Activated naive CD4-positive, alpha-beta T cell treated with anti-CD3 and anti-CD28 coated beads, Interleukin-2, amount 10 ng/mL, durations not matched to agents 7 days and 5 days (primary cell): ENCODE results near the gene SEC22B.
"Not testable (repeated sequence)": the region's sequence is repeated elsewhere in the genome, so short reads cannot be mapped to it uniquely, and the experiment has no call there.

Experiments
- CTCF ChIA-PET: fragments of 350-600 bp; sonication (Branson Sonifier 250); formaldehyde crosslinking; loops from one replicate; lab custom pipeline; 2021; ENCODE audit warnings: antibody characterized with exemption; lab: Charles Lee
- DNase-seq: peaks from one replicate; pipeline ENCODE4 v3.0.0-alpha.2; 2020
- H3K27ac Mint-ChIP-seq: one replicate; pipeline ENCODE4 v1.8.0; 2021; ENCODE audit warnings: mild to moderate bottlenecking, moderate library complexity, mixed read lengths
- H3K27me3 Mint-ChIP-seq: one replicate; pipeline ENCODE4 v1.8.0; 2021; ENCODE audit warnings: mild to moderate bottlenecking, mixed read lengths
- H3K36me3 Mint-ChIP-seq: one replicate; pipeline ENCODE4 v1.8.0; 2021; ENCODE audit warnings: mixed read lengths
- H3K4me1 Mint-ChIP-seq: one replicate; pipeline ENCODE4 v1.8.0; 2021; ENCODE audit warnings: mixed read lengths
- H3K4me3 Mint-ChIP-seq: one replicate; pipeline ENCODE4 v1.8.0; 2021; ENCODE audit warnings: mild to moderate bottlenecking, moderate library complexity, mixed read lengths
- H3K9me3 Mint-ChIP-seq: one replicate; pipeline ENCODE4 v1.8.0; 2021; ENCODE audit warnings: mixed read lengths

Gene SEC22B

GRCh38 chr1:120133928-120134325, 42.4 kb downstream of the SEC22B start:
- H3K27me3 Mint-ChIP-seq, H3K9me3 Mint-ChIP-seq, H3K4me3 Mint-ChIP-seq, CTCF ChIA-PET, H3K36me3 Mint-ChIP-seq, H3K27ac Mint-ChIP-seq, DNase-seq: not testable (repeated sequence)
- peaks cover 13% of the 10 kb centered on the region for H3K4me1 Mint-ChIP-seq

DNA sequence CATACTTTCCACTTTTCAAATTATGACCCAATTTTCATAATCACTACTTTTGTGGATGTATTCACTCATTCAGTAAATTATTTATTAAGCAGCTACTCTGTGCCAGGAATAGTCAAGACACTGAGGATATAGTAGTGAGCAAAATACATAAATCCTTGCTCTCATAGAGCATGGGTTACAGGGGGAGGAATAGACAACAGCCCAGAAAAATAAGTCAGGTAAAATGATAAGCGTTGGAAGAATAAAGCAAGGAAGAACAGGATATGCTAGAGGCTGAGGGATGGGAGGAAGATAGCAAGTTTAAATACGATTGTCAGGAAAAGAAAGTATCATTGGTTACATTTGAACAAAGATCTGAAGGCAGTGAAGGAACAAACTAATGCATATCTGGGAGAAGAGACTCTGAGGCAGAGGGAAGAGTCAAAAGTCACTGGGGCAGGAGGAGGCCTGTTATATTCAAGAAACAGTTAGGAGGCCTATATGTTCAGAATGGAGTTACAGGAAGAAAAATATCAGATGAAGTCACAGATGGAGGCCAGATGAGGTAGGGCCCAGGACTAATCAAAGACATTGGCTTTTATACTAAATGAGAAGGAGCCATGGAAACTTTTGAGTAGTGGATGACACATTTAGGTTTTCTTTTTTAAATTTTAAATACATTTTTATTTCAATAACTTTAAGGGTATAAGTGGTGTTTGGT, 42.9 kb downstream of the SEC22B start:
- Mint-ChIP-seq H3K9me3 (no peaks in the 10 kb centered on the region), H3K36me3 (no peaks in the 10 kb centered on the region), H3K27me3 (no peaks in the 10 kb centered on the region), H3K27ac (no peak overlapping the region), H3K4me1 (peaks cover 13% of the 10 kb centered on the region), H3K4me3 (no peak overlapping the region)
- CTCF ChIA-PET, result no interaction called here
- no peak for DNase-seq

DNA sequence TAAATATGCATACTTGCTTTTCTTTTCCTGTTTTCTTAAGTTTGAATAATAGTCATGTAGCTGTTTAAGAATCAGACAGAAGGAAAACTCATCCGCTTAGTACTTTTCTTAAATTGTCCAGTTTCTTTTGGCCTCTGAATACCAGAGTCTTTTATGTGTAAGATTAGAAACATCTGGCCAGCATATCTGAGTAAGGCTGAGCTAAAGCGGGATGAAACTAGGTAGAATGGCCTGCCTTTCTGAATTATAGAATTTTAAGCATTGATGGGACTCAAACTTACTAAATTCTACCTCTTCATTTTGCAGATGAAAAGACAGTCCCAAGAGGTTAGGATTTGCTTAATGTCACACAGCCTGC, 43.9 kb downstream of the SEC22B start:
- DNase-seq, CTCF ChIA-PET, H3K4me3 Mint-ChIP-seq, H3K9me3 Mint-ChIP-seq, H3K27ac Mint-ChIP-seq, H3K27me3 Mint-ChIP-seq, H3K36me3 Mint-ChIP-seq: not testable (repeated sequence)
- H3K4me1 Mint-ChIP-seq, result peaks cover 13% of the 10 kb centered on the region

DNA sequence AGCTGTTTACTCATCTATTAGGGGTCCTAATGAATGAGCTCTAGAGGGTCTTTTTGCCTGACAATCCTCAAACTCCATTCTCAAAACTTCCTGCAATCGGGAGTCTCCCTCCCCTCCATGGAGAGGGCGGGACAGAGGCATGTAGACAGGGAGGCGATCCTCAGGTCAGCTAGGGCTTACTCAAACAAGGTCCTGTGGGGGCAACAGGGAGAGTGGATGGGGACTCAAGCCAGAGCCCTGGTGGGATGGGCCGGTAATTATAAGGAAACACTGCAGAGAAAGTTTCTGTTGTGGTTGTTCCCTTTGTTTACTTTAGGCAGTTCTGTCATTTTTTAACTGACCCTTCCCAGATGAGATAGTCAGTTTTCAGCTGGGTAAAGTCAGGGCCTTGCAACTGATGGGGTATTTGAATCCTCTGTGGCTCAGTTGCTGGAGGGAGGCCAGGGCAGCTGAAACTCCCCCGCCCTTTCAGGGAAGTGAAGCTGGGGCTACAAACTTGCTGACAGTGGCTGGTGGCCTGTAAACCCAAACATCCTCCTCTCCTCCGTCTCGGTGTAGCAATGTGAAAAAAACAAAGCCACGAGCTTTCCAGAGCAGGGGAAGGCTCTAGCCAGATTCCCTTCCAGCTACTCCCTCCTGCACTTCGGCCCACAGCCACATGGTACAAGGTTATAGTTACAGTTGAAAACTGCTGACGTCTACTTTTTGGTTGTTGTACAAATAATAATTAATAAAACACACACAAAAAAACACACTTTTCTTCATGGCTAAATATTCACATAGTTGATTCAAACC, 44.5 kb downstream of the SEC22B start:
- H3K9me3 Mint-ChIP-seq, H3K27ac Mint-ChIP-seq, H3K36me3 Mint-ChIP-seq, H3K27me3 Mint-ChIP-seq, CTCF ChIA-PET, H3K4me3 Mint-ChIP-seq, DNase-seq: not testable (repeated sequence)
- peaks cover 13% of the 10 kb centered on the region for H3K4me1 Mint-ChIP-seq

DNA sequence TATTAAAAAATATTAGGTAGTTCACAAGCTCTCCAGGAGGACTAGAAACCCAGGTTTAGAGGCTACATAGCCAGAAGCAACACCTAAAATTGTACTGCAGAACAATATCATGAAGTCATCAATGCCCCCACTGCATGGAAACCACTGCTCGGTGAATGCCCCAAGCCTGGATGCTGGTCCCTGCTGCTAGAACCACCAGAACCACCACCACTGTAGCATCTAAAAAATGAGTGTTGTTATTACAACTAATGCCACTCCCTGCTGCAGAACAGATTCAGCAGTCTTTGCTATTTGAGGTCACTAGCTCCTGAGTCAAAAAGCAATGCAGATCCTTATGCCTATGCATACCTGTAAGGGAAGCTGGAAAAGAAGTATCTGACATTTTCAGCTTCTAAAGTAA, 48.4 kb downstream of the SEC22B start:
- H3K4me3 Mint-ChIP-seq, DNase-seq, CTCF ChIA-PET, H3K9me3 Mint-ChIP-seq, H3K36me3 Mint-ChIP-seq, H3K27me3 Mint-ChIP-seq, H3K27ac Mint-ChIP-seq: not testable (repeated sequence)
- peaks cover 28% of the 10 kb centered on the region for H3K4me1 Mint-ChIP-seq

DNA sequence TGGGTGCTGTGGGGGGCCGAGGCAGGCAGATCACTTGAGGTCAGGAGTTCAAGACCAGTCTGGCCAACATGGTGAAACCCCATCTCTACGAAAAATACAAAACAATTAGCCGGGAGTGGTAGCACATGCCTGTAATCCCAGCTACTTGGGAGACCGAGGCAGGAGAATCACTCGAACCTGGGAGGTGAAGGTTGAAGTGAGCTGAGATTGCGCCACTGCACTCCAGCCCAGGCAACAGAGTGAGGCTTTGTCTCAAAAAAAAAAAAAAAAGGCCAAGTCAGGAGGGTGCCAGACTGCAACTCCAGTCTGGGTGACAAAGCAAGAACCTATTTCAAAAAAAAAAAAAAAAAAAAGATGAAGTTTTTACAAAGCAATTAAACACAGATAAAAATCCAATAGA, 50.1 kb downstream of the SEC22B start:
- CTCF ChIA-PET, H3K27me3 Mint-ChIP-seq, H3K36me3 Mint-ChIP-seq, H3K27ac Mint-ChIP-seq, H3K4me3 Mint-ChIP-seq, DNase-seq, H3K9me3 Mint-ChIP-seq: not testable (repeated sequence)
- peaks cover 25% of the 10 kb centered on the region for H3K4me1 Mint-ChIP-seq

DNA sequence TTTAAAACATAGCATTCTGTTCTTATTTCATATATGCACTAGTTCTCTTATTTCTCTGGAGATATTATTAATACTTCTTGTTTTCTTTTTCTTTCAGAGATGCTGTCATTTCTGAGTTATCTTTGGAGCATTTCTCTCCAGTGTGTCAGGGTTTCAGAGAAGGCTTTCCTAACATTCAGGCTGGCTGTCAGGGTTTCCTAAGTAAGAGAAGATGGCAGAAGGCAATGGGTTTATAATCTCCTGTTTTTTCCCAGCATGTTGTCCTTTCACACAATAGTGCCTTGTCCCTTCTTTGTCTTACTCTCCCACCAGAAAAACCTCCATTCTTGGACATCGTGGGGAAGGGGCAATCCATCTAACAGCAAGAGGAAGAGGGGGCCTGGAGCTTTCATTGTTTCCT, 51.7 kb downstream of the SEC22B start:
- H3K36me3 Mint-ChIP-seq, H3K9me3 Mint-ChIP-seq, CTCF ChIA-PET, H3K27me3 Mint-ChIP-seq, DNase-seq, H3K4me3 Mint-ChIP-seq, H3K27ac Mint-ChIP-seq: not testable (repeated sequence)
- H3K4me1 Mint-ChIP-seq, result peaks cover 23% of the 10 kb centered on the region

DNA sequence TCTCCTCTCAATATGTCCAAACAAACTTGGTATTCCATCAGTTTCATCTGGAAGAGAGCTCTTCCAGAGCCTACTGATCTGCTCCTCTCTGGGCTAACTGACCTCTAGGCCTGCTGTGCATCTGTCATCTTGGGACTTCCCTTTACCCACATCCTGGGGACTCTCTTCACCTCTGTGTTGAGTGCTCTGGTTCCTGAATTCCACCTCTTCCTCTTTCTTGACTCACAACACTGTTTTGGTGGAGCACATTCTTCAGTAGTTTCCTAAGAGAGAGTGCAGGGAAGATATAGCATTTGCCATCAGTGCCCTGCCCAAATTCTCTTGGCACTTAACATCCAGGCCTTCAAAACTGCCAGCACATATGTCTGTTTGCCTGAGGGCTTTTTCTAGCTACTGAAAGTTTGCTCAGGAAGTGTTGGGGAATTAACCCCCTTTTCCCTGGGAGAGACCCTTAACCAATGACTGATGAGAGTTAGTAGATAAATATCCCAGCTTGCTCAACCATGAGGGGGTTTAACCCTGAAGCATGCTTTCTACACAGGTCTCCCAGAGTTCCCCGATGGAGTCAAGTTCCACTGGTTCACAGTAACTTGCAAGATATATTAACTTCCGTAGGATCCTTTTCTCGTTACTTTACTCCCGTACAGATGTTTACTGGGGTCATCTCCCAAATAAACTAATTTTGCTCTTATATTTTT, 52.4 kb downstream of the SEC22B start:
- H3K4me3 Mint-ChIP-seq, H3K9me3 Mint-ChIP-seq, DNase-seq, H3K27me3 Mint-ChIP-seq, CTCF ChIA-PET, H3K27ac Mint-ChIP-seq, H3K36me3 Mint-ChIP-seq: not testable (repeated sequence)
- peaks cover 21% of the 10 kb centered on the region for H3K4me1 Mint-ChIP-seq

DNA sequence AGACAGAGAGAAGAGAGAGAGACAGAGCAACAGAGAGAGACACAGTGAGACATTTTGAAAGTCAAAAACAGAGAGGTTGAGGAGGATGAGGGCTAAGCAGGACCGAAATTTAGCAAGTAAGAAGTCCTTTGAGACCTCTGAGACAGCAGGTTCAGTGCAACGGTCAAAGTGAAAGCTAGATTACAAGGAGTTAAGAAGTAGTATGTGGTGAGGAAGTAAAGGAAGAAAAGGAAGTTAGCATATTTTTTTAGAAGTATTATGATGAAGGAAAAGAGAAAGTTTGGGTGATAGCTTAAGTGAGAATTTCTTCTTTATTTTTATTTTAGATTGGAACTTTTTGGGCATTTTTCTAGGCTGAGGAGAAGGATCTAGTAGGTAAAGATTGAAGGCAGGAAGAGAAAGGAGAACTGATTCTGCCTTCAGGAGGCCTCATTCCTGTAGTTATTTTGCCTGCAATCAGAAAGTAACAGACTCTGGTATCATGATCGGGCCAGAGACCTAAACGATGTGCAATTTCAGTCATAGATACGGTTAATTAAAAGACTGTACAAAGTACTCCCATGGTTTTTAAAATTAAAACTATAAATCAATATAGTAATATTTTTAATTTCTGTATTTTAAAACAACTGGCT, 53.9 kb downstream of the SEC22B start:
- H3K4me3 Mint-ChIP-seq, result peak overlapping the region; percentile 39
- H3K9me3 Mint-ChIP-seq, DNase-seq, CTCF ChIA-PET, H3K27me3 Mint-ChIP-seq, H3K36me3 Mint-ChIP-seq: not testable (repeated sequence)
- H3K4me1 Mint-ChIP-seq, result peaks cover 24% of the 10 kb centered on the region
- peak overlapping the region; percentile 84 for H3K27ac Mint-ChIP-seq

- H3K4me3 Mint-ChIP-seq, H3K9me3 Mint-ChIP-seq, H3K27ac Mint-ChIP-seq, CTCF ChIA-PET, DNase-seq, H3K27me3 Mint-ChIP-seq, H3K36me3 Mint-ChIP-seq: not testable (repeated sequence)
- H3K4me1 Mint-ChIP-seq, result peaks cover 24% of the 10 kb centered on the region
Measured at GRCh38 chr1:120121830-120122229, 54.5 kb downstream of the SEC22B start.

DNA sequence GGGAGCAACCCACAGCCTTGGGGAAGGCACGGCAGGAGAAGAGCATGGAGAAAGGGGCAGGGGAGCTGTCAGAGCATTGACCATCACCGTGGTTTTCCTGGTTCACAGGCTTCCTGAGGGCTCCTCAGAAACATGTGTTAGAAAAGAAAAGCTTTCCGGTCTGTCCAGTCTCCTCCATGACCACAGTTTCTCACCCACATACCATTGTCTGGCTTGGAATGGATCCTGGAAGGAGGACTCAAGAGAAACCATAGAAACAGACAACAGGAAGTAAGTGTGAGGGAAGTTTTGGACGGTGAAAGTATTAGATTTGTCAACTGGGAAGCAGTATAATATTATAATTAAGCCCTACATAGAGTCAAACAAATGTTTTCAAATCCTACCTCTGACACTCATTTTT, 55.8 kb downstream of the SEC22B start:
- H3K4me3 Mint-ChIP-seq, CTCF ChIA-PET, H3K27me3 Mint-ChIP-seq, H3K36me3 Mint-ChIP-seq, H3K27ac Mint-ChIP-seq, H3K9me3 Mint-ChIP-seq, DNase-seq: not testable (repeated sequence)
- H3K4me1 Mint-ChIP-seq, result peaks cover 24% of the 10 kb centered on the region

GRCh38 chr1:120117371-120118177, 58.7 kb downstream of the SEC22B start:
- H3K4me3 Mint-ChIP-seq, CTCF ChIA-PET, DNase-seq, H3K9me3 Mint-ChIP-seq, H3K27ac Mint-ChIP-seq, H3K27me3 Mint-ChIP-seq, H3K36me3 Mint-ChIP-seq: not testable (repeated sequence)
- H3K4me1 Mint-ChIP-seq, result peaks cover 12% of the 10 kb centered on the region

GRCh38 chr1:120116094-120116493, 60.2 kb downstream of the SEC22B start:
- H3K27ac Mint-ChIP-seq, H3K9me3 Mint-ChIP-seq, CTCF ChIA-PET, H3K27me3 Mint-ChIP-seq, DNase-seq, H3K4me1 Mint-ChIP-seq, H3K4me3 Mint-ChIP-seq, H3K36me3 Mint-ChIP-seq: not testable (repeated sequence)

- CTCF ChIA-PET, DNase-seq, H3K4me1 Mint-ChIP-seq, H3K4me3 Mint-ChIP-seq, H3K27ac Mint-ChIP-seq, H3K27me3 Mint-ChIP-seq, H3K36me3 Mint-ChIP-seq, H3K9me3 Mint-ChIP-seq: not testable (repeated sequence)
Measured at GRCh38 chr1:120113134-120113533, 63.2 kb downstream of the SEC22B start.
